Lower leg skin (tissue), 4 donors: ENCODE results near the gene ANXA8. TPM values are rescaled to one million over a fixed set of nuclear protein-coding genes. Genes with fewer than 3 reads are reported as not detected.
"Not testable (repeated sequence)": the region's sequence is repeated elsewhere in the genome, so short reads cannot be mapped to it uniquely, and the experiment has no call there.

Experiments
- DNase-seq, 2 donors: peaks; one replicate each; pipeline ENCODE4 v3.0.0-alpha.2; 2019; ENCODE audit warnings: low spot score in 2 of 2
- H3K4me3 ChIP-seq: fragments of 200-600 bp; sonication (generic); 2 replicates; pipeline ENCODE4 v1.5.1; 2017; ENCODE audit warnings: mild to moderate bottlenecking, low read depth; ENCODE audit not compliant: poor library complexity, severe bottlenecking
- WGBS, 2 donors: methylation state at CpG; one replicate each; pipeline ENCODE4 v1.1.5; 2018; 5-methylcytosine and 5-hydroxymethylcytosine counted together
- intact Hi-C: fragments of 100-400 bp; cut with DNase I; formaldehyde crosslinking; loops from one replicate; pipeline ENCODE4 v1.15.0; 2023; ENCODE audit warnings: low total_unique reads
- total RNA-seq, 4 donors: library from RNA; depleted of rRNA; stranded (reverse); fragments of >200 nt; gene quantifications; one replicate each; pipeline ENCODE4 v1.1.0, GENCODE V29; 2016

ANXA8 gene
- total RNA-seq = 100 to 1,000 TPM in 3 of 4 donors, 10 to 100 TPM in 1; 94.1 to 198 (median 139) TPM

- DNase-seq, H3K4me3 ChIP-seq, intact Hi-C loops: not testable (repeated sequence)
- WGBS, 2 donors = 60 to 100% methylated on average over 1 to 5 of the region's 11 CpGs
These were observed at the start of gene ANXA8 for GRCh38 chr10:47483923-47484322. Gene ANXA8, minus strand, starts transcription at chr10:47484115. Its CDS starts 182 bp downstream, at chr10:47483933.

- DNase-seq, H3K4me3 ChIP-seq, intact Hi-C loops: not testable (repeated sequence)
- WGBS, 2 donors = no CpG with 5 or more reads among the region's 20 CpGs
These were observed 39.6 kb upstream of the ANXA8 start, which contains the start of gene AGAP9 for GRCh38 chr10:47523475-47523874. Gene AGAP9, minus strand, starts transcription at chr10:47523638. Its CDS starts 112 bp downstream, at chr10:47523526.

GRCh38 chr10:47502313-47502712 lies 18.4 kb upstream of the ANXA8 start:
- H3K4me3 ChIP-seq, DNase-seq, intact Hi-C loops: not testable (repeated sequence)
- WGBS, 2 donors = 61 to 83% methylated on average over 6 of the region's 9 CpGs

- WGBS, 2 donors = 0% methylated on average over 1 of the region's 6 CpGs; no CpG with 5 or more reads in 1 of the 2 donors
- DNase-seq, intact Hi-C loops: not testable (repeated sequence)
These were observed 10.3 kb upstream of the ANXA8 start for GRCh38 chr10:47494226-47494625.

GRCh38 chr10:47491600-47491999 lies 7.7 kb upstream of the ANXA8 start, which contains the start of gene FAM25G:
Gene FAM25G, minus strand, starts transcription at chr10:47491700. Its CDS starts 26 bp downstream, at chr10:47491674.
- H3K4me3 ChIP-seq, intact Hi-C loops, DNase-seq: not testable (repeated sequence)
- no CpG with 5 or more reads among the region's 9 CpGs for WGBS, 2 donors

More at GRCh38 chr10:47494226-47494625, 10.3 kb upstream of the ANXA8 start:
- H3K4me3 ChIP-seq = not testable (repeated sequence)

- intact Hi-C loops, H3K4me3 ChIP-seq: not testable (repeated sequence)
- WGBS, 2 donors = no CpG with 5 or more reads among the region's 7 CpGs
- DNase-seq = peak in 1 of 2 donors; percentile 17
These were observed 5.7 kb upstream of the ANXA8 start for GRCh38 chr10:47489630-47490029.

GRCh38 chr10:47485943-47486342 lies 2.0 kb upstream of the ANXA8 start:
- WGBS, 2 donors = 41 to 86% methylated on average over 1 to 4 of the region's 4 CpGs
- peak in 1 of 2 donors; percentile 17 for DNase-seq
- intact Hi-C loops, H3K4me3 ChIP-seq: not testable (repeated sequence)

- intact Hi-C loops, H3K4me3 ChIP-seq: not testable (repeated sequence)
- DNase-seq = peak in 1 of 2 donors; percentile 60
- 93 to 98% methylated on average over 1 to 5 of the region's 11 CpGs for WGBS, 2 donors
These were observed 871 bp upstream of the ANXA8 start for GRCh38 chr10:47484786-47485185.

GRCh38 chr10:47482367-47482766 lies 1.5 kb downstream of the ANXA8 start:
- H3K4me3 ChIP-seq, intact Hi-C loops, DNase-seq: not testable (repeated sequence)
- no CpG with 5 or more reads among the region's 1 CpG for WGBS, 2 donors

- H3K4me3 ChIP-seq, intact Hi-C loops, DNase-seq: not testable (repeated sequence)
- WGBS, 2 donors = 58% methylated on average over 2 of the region's 6 CpGs; no CpG with 5 or more reads in 1 of the 2 donors
These were observed 2.1 kb downstream of the ANXA8 start for GRCh38 chr10:47481768-47482181.

- intact Hi-C loops, H3K4me3 ChIP-seq, DNase-seq: not testable (repeated sequence)
- WGBS, 2 donors = no CpG with 5 or more reads among the region's 10 CpGs
These were observed 2.6 kb downstream of the ANXA8 start for GRCh38 chr10:47481182-47481766.

- intact Hi-C loops, DNase-seq, H3K4me3 ChIP-seq: not testable (repeated sequence)
- WGBS, 2 donors = no CpG with 5 or more reads among the region's 3 CpGs
These were observed 3.8 kb downstream of the ANXA8 start for GRCh38 chr10:47480133-47480532.

- intact Hi-C loops, H3K4me3 ChIP-seq: not testable (repeated sequence)
- WGBS, 2 donors = 57% methylated on average over 3 of the region's 5 CpGs; no CpG with 5 or more reads in 1 of the 2 donors
These were observed 5.8 kb downstream of the ANXA8 start for GRCh38 chr10:47478114-47478513.

GRCh38 chr10:47477078-47477477 lies 6.8 kb downstream of the ANXA8 start:
- intact Hi-C loops, DNase-seq, H3K4me3 ChIP-seq: not testable (repeated sequence)
- 97% methylated on average over 9 of the region's 11 CpGs; no CpG with 5 or more reads in 1 of the 2 donors for WGBS, 2 donors

More at GRCh38 chr10:47478114-47478513, 5.8 kb downstream of the ANXA8 start:
- DNase-seq = not testable (repeated sequence)

GRCh38 chr10:47475101-47475500 lies 8.8 kb downstream of the ANXA8 start:
- WGBS, 2 donors = 85 to 89% methylated on average over 2 to 3 of the region's 5 CpGs
- intact Hi-C loops, H3K4me3 ChIP-seq: not testable (repeated sequence)
- DNase-seq = peak in 1 of 2 donors; percentile 7
